Immature natural killer cell (primary cell): Measurements from ENCODE around the gene HEATR5A. TPM values are rescaled to one million over a fixed set of nuclear protein-coding genes. Genes with fewer than 3 reads are reported as not detected.
"Not testable (repeated sequence)": the region's sequence is repeated elsewhere in the genome, so short reads cannot be mapped to it uniquely, and the experiment has no call there.

Experiments used
- DNase-seq, 3 donors: peaks; one replicate each; pipeline ENCODE4 v3.0.0; 2022; ENCODE audit warnings: mixed read lengths in 1 of 3
- H3K27ac Mint-ChIP-seq, 6 donors: one replicate each; pipeline ENCODE4 v1.8.0; 2020; ENCODE audit warnings: mixed read lengths in 6 of 6, mild to moderate bottlenecking in 5 of 6, inconsistent platforms in 4 of 6, moderate library complexity in 3 of 6
- H3K27me3 Mint-ChIP-seq, 3 donors: one replicate each; pipeline ENCODE4 v1.8.0; 2020 to 2021; ENCODE audit warnings: low read depth in 3 of 3, mild to moderate bottlenecking in 3 of 3, mixed read lengths in 3 of 3, moderate library complexity in 3 of 3, inconsistent platforms in 1 of 3
- H3K36me3 Mint-ChIP-seq, 3 donors: one replicate each; pipeline ENCODE4 v1.8.0; 2020; ENCODE audit warnings: mixed read lengths in 3 of 3, inconsistent platforms in 2 of 3, mild to moderate bottlenecking in 2 of 3
- H3K4me1 Mint-ChIP-seq, 2 donors: one replicate each; pipeline ENCODE4 v1.8.0; 2020; ENCODE audit warnings: inconsistent platforms in 2 of 2, mild to moderate bottlenecking in 2 of 2, mixed read lengths in 2 of 2, moderate library complexity in 1 of 2
- H3K4me3 Mint-ChIP-seq, 5 donors: one replicate each; pipeline ENCODE4 v1.8.0; 2020; ENCODE audit warnings: mild to moderate bottlenecking in 5 of 5, mixed read lengths in 5 of 5, inconsistent platforms in 3 of 5, moderate library complexity in 3 of 5
- H3K9me3 Mint-ChIP-seq, 6 donors: one replicate each; pipeline ENCODE4 v1.8.0; 2020; ENCODE audit warnings: mild to moderate bottlenecking in 6 of 6, mixed read lengths in 6 of 6, inconsistent platforms in 4 of 6, moderate library complexity in 3 of 6
- polyA plus RNA-seq, 3 donors: library from polyadenylated mRNA; unstranded; fragments of 300-500 nt; fragmentation: Illumina TruSeq; gene quantifications; one replicate each; pipeline ENCODE4 v1.2.3, GENCODE V29; 2021

Gene HEATR5A
- polyA plus RNA-seq, 3 donors from 2014 or later = 7.7 to 8.9 (median 8.9) TPM

DNA sequence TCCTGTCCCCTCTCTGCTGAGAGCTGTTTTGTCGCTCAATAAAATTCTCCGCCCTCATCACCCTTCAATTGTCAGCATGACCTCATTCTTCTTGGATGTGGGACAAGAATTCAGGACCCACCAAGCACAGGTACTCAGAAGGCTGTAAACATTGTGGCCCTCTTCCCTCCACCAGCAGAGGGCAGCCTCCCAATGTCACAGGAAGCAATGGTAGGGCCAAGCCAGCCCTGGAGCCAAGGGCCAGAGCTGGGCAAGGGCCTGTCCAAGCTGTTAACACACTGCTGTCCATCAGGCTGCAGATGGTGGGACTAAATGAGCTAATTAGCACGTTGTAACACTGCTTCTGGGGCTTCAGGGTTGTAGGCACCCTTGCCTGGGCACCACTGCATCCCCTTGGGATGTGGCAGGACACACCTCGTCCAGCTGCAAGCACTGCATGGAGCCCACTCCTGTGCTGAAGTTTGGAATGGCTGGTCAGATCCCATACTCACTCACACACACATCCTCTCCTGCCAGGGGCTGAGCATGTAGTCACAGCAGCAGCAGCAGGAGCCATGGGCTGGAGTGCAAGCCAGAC, 150.1 kb downstream of the HEATR5A start:
- H3K27ac Mint-ChIP-seq = no peak overlapping the region
- no peak for DNase-seq
- no peaks in the 10 kb centered on the region for H3K4me1 Mint-ChIP-seq
- H3K27me3 Mint-ChIP-seq = peaks cover 0 to 2% (median 0%) of the 10 kb centered on the region in 3 donors
- peaks cover 0 to 2% (median 0%) of the 10 kb centered on the region in 3 donors for H3K36me3 Mint-ChIP-seq
- H3K9me3 Mint-ChIP-seq = peaks cover 0 to 1% (median 0%) of the 10 kb centered on the region in 6 donors
- H3K4me3 Mint-ChIP-seq = no peak overlapping the region

- Mint-ChIP-seq H3K27ac (no peak overlapping the region), H3K9me3 (peaks cover 0 to 1% (median 0%) of the 10 kb centered on the region in 6 donors), H3K27me3 (peaks cover 0 to 1% (median 0%) of the 10 kb centered on the region in 3 donors), H3K4me1 (no peaks in the 10 kb centered on the region), H3K4me3 (no peak overlapping the region), H3K36me3 (peaks cover 0 to 2% (median 0%) of the 10 kb centered on the region in 3 donors)
- DNase-seq = no peak
Measured at GRCh38 chr14:31269634-31270195, 150.6 kb downstream of the HEATR5A start.

DNA sequence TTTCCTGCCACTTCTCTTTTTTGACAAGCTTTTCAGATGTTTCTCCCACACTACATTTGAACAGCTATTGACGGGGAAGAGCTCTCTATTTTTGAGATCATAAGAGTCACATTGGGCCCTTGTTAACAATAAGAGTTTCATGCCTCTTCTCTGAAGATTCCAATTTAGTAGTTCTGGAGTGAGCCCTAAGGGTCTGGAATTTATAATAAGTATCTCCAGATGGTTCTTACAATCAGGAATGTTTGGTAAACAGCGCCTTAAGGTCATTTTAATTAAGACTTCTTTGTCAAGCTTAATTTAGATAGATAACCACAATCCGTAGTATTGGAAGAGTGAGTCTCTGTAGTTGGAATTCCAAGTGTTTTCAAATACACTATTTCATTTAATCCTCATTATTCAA, 152.1 kb downstream of the HEATR5A start:
- peaks cover 0 to 3% of the 10 kb centered on the region in 2 donors for H3K4me1 Mint-ChIP-seq
- no peak for DNase-seq
- no peaks in the 10 kb centered on the region for H3K27me3 Mint-ChIP-seq
- peaks cover 0 to 1% (median 0%) of the 10 kb centered on the region in 6 donors for H3K9me3 Mint-ChIP-seq
- no peak overlapping the region for H3K27ac Mint-ChIP-seq
- H3K36me3 Mint-ChIP-seq = peaks cover 0 to 2% (median 0%) of the 10 kb centered on the region in 3 donors
- no peak overlapping the region for H3K4me3 Mint-ChIP-seq

DNA sequence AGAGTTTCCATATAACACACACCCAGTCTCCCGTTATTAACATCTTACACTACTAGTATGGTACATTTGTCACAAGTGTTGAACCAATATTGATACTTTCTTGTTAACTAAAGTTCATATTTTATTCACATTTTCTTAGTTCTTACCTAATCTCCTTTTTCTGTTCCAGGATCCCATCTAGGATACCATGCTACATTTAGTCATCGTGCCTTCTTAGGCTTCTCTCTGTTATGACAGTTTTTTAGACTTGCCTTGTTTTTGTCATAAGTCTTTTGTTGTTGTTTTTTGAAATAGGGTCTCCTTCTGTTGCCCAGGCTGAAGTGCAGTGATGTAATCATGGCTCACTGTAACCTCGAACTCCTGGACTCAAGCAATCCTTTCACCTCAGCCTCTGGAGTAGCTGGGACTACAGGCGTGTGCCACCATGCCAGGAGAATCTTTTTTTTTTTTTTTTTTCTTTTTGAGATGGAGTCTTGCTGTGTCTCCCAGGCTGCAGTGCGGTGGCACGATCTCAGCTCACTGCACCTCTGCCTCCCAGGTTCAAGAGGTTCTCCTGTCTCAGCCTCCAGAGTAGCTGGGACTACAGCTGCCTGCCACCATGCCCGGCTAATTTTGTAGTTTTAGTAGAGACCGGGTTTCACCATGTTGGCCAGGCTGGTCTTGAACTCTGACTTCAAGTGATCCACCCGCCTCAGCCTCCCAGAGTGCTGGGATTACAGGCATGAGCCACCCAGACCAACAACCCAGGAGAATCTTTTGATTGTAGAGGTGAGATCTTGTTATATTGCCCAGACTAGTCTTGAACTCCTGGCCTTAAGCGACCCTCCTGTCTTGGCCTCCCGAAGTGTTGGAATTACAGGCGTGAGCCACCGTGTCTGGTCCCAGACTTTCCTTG, 153.7 kb downstream of the HEATR5A start:
- no peak overlapping the region for H3K4me3 Mint-ChIP-seq
- peaks cover 0 to 1% (median 0%) of the 10 kb centered on the region in 6 donors for H3K9me3 Mint-ChIP-seq
- H3K36me3 Mint-ChIP-seq = peaks cover 0 to 2% (median 0%) of the 10 kb centered on the region in 3 donors
- DNase-seq = no peak
- peaks cover 0 to 3% of the 10 kb centered on the region in 2 donors for H3K4me1 Mint-ChIP-seq
- H3K27ac Mint-ChIP-seq = no peak overlapping the region
- H3K27me3 Mint-ChIP-seq = no peaks in the 10 kb centered on the region

DNA sequence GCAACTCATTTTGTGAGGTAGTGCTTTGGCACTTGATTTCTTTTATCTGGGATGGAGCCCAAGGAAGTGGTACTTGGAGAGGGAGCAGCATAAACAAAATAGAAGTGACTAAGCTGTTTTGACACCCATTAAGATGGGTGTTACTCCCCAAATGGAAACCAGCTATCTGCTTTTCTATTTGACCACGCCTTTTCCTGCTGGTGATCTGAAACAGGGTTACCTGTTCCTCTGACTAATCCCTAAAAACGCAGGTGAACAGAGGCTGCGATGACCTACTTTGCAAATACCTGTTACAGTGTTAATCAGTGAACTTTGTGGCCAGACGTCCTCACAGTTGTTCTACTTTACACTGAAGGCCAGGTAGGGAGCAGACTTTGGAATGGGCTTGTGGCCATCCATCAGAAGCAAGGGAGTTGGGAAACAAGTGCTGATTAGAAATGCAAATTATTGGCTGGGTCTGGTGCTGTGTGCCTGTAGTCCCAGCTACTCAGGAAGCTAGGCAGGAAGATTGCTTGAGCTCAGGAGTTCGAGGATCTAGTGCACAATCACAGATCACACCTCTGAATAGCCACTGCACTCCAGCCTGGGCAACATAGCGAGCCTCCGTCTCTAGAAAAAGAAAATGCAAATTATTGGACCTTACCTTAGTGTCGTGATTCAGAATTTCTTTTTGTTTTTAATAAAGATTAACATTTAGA, 154.5 kb downstream of the HEATR5A start:
- no peak for DNase-seq
- Mint-ChIP-seq H3K4me3 (no peak overlapping the region), H3K27ac (no peak overlapping the region), H3K9me3 (peaks cover 0 to 1% (median 0%) of the 10 kb centered on the region in 6 donors), H3K4me1 (peaks cover 0 to 3% of the 10 kb centered on the region in 2 donors), H3K36me3 (no peaks in the 10 kb centered on the region), H3K27me3 (peaks cover 0 to 3% (median 0%) of the 10 kb centered on the region in 3 donors)

DNA sequence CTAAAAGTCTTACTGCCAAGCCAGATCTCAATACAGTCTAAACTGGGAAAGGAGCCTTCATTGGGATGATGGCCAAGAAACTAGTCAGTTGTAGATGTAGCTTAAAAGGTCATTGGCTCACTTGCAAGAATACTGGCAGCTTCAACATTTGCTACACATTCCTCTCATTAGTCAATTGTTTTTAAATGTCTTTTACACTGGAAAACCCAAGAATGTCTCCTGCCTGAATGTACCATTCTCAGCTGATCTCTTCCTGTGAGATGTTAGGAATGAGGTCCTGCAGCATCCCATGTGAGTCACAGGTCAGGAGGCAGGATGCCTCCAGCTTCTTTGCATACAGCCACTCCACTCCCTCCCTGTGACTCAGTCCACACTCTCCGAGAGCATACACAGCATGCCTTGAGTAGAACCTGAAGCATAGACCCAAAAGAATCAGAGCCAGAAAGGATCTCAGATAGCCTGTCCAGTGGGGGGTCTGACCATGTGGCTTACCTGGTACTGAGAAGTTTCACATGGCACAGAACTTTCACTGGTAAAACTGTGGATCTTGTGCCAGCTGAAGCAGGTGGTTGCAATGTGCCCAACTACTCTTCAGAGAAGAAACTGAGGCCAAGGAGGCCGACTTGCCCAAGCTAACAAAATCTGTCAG, 156.7 kb downstream of the HEATR5A start:
- Mint-ChIP-seq H3K27me3 (peaks cover 0 to 3% (median 2%) of the 10 kb centered on the region in 3 donors), H3K36me3 (no peaks in the 10 kb centered on the region), H3K4me1 (peaks cover 0 to 3% of the 10 kb centered on the region in 2 donors), H3K27ac (no peak overlapping the region), H3K9me3 (no peaks in the 10 kb centered on the region), H3K4me3 (no peak overlapping the region)
- DNase-seq = no peak

DNA sequence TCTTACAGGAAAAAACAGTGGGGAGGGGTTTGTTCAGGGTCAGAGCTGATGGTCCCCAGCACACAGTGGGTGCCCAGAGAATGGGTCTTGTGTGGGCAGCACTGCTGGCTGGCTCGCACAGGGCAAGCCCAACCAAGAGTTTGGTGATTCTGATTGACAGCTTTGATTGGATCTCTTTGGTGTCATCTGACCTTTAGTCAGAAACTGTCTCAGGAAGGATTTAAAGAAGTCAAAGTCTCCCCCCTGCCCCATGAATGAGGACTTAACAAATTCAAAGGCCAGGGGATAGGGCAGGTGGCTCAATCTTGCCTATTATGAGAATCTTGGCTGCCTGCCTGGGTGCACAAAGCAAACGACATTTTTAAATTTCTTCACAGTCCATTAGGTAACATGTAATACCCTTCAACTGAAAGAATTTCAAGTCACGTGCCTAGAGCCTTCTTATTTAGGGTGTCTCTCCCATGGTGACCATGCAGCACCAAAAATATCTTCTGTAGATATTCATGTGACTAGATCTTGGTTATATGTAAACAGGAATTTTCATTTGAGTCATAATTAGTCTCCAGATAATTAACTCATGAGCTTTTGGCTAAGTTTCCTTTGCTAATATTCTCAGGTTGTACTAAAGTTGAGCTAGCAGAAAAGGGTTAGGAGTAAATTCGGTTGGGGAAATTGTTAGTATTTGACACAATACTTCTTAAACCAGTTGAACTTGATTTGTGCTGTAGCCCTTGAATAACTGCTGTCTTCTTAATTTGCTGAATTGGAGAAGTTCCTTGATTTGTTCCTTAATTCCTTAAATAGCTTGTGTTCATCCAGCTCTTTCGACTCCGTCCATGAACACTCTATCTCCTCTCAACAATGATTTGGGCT, 158.3 kb downstream of the HEATR5A start:
- H3K27ac Mint-ChIP-seq = no peak overlapping the region
- H3K36me3 Mint-ChIP-seq = no peaks in the 10 kb centered on the region
- no peak for DNase-seq
- no peaks in the 10 kb centered on the region for H3K9me3 Mint-ChIP-seq
- peaks cover 0 to 3% of the 10 kb centered on the region in 2 donors for H3K4me1 Mint-ChIP-seq
- no peak overlapping the region for H3K4me3 Mint-ChIP-seq
- peaks cover 0 to 4% (median 3%) of the 10 kb centered on the region in 3 donors for H3K27me3 Mint-ChIP-seq

DNA sequence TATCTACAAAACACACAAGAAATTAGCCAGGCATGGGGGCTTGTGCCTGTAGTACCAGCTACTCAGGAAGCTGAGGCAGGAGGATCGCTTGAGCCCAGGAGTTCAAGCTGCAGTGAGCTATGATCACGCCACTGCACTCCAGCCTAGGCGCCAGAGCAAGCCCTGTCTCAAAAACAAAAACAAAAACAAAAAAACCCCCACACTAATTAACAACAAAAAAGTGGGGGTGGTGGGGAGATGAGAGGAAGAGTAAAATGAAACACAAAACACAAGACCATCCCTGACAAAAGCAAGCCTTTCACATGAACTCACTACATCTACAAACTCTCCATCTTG, 158.9 kb downstream of the HEATR5A start:
- H3K27me3 Mint-ChIP-seq = peaks cover 0 to 4% (median 3%) of the 10 kb centered on the region in 3 donors
- no peak overlapping the region for H3K27ac Mint-ChIP-seq
- peaks cover 0 to 3% of the 10 kb centered on the region in 2 donors for H3K4me1 Mint-ChIP-seq
- no peaks in the 10 kb centered on the region for H3K36me3 Mint-ChIP-seq
- H3K4me3 Mint-ChIP-seq = no peak overlapping the region
- DNase-seq = no peak
- no peaks in the 10 kb centered on the region for H3K9me3 Mint-ChIP-seq

DNA sequence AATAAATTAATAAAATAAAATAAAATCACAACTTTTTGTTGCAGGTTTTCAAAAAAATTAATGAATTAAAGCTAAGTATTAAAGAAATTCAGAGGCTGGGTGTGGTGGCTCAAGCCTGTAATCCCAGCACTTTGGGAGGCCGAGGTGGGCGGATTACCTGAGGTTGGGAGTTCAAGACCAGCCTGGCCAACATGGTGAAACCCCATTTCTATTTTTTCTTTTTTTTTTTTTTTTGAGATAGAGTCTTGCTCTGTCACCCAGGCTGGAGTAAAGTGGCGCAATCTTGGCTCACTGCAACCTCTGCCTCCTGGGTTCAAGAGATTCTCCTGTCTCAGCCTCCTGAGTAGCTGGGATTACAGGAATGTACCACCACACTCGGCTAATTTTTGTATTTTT, 161.3 kb downstream of the HEATR5A start:
- H3K9me3 Mint-ChIP-seq, H3K36me3 Mint-ChIP-seq, DNase-seq, H3K4me3 Mint-ChIP-seq, H3K27ac Mint-ChIP-seq, H3K27me3 Mint-ChIP-seq, H3K4me1 Mint-ChIP-seq: not testable (repeated sequence)

DNA sequence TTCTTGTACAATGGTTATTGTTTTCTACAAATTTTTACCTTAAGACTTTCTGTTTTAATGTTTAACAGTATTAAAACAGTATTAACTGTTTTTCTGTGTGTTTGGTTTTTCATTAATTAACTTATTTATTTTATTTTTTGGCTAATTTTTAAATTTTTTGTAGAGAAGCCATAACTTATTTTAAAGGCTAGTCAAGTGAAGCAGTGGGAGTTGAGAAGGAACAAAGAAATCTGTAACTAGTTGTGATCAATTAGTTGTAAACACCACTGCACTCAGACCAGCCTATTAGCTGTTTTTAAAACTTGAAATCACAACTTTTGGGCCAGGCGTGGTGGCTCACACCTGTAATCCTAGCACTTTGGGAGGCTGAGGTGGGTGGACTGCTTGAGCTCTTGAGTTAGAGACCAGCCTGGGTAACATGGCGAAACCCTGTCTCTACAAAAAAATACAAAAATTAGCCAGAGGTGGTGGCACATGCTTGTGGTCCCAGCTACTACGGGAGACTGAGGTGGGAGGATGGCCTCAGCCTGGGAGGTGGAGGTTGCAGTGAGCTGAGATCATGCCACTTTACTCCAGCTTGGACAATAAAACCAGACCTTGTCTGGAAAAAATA, 161.8 kb downstream of the HEATR5A start:
- peaks cover 0 to 4% (median 3%) of the 10 kb centered on the region in 3 donors for H3K27me3 Mint-ChIP-seq
- no peak overlapping the region for H3K4me3 Mint-ChIP-seq
- no peak overlapping the region for H3K27ac Mint-ChIP-seq
- H3K4me1 Mint-ChIP-seq = no peaks in the 10 kb centered on the region
- DNase-seq = no peak
- no peaks in the 10 kb centered on the region for H3K9me3 Mint-ChIP-seq
- no peaks in the 10 kb centered on the region for H3K36me3 Mint-ChIP-seq

DNA sequence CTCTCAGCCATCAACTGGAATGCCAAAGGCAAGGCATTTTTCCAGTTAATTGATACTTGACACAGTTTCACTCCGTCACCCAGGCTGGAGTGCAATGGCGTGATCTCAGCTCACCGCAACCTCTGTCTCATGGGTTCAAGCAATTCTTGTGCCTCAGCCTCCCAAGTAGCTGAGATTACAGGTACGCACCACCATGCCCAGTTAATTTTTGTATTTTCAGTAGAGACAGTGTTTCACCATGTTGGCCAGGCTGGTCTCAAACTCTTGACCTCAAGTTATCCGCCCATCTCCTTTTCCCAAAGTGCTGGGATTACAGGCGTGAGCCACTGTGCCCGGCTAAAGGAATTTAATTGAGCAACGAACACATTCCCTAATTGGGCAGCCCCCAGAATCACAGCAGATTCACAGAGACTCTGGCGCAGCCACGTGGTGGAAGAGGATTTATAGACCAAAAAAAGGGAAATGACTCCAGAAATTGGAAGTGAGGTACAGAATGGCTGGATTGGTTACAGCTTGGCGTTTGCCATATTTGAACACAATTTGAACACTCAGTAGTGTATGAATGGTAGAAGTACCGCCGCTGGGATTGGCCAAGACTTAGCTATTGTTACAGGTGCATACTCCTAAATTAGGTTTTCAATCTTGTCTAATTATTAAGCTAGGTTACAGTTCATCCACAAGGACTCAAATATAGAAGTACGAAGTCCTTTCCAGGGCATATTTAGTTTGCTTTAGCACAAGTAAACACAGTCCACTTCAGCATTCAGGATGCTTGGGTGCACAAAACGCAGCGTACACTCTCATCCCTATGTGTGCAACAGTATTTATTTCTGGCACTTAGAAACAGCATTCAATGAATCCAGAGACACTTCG, 162.6 kb downstream of the HEATR5A start:
- H3K4me3 Mint-ChIP-seq, H3K4me1 Mint-ChIP-seq, H3K9me3 Mint-ChIP-seq, H3K27me3 Mint-ChIP-seq, DNase-seq, H3K36me3 Mint-ChIP-seq, H3K27ac Mint-ChIP-seq: not testable (repeated sequence)

DNA sequence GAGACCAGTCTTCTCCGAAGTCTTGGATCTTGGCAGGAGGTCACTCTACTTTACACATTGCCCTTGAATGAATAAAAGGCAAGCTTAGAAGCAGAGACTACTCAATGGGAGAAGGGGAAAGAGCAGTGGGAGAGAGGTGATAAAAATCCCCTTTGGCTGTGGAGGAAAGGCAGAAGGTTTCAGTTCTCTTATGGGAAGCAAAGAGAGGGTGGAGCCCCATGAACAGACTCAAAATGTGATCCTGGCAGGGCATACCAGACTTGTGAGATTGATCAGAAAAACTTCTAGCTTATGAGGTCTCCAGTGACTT, 163.2 kb downstream of the HEATR5A start:
- peaks cover 0 to 5% (median 4%) of the 10 kb centered on the region in 3 donors for H3K27me3 Mint-ChIP-seq
- H3K36me3 Mint-ChIP-seq = no peaks in the 10 kb centered on the region
- no peak overlapping the region for H3K4me3 Mint-ChIP-seq
- no peak for DNase-seq
- H3K9me3 Mint-ChIP-seq = no peaks in the 10 kb centered on the region
- no peak overlapping the region for H3K27ac Mint-ChIP-seq
- no peaks in the 10 kb centered on the region for H3K4me1 Mint-ChIP-seq
